Activated T-helper 2 cell treated with anti-CD3 and anti-CD28 coated beads, Interferon-gamma antibody, Interleukin-2, Interleukin-4, amounts not matched to agents 10 μg/mL and 5 μg/mL and 100 μg/mL, durations not matched to agents 14 hours and 24 hours and 36 hours (primary cell): ENCODE measurements around the gene MIF. TPM values are rescaled to one million over a fixed set of nuclear protein-coding genes. Genes with fewer than 3 reads are reported as not detected.
"Not testable (repeated sequence)": the region's sequence is repeated elsewhere in the genome, so short reads cannot be mapped to it uniquely, and the experiment has no call there.

Experiments used
- DNase-seq: peaks from one replicate; pipeline ENCODE4 v3.0.0; 2021; ENCODE audit warnings: low spot score
- H3K27ac Mint-ChIP-seq: one replicate; pipeline ENCODE4 v1.8.0; 2021; ENCODE audit warnings: mixed read lengths
- H3K27me3 Mint-ChIP-seq: one replicate; pipeline ENCODE4 v1.8.0; 2021; ENCODE audit warnings: low read depth, mixed read lengths
- H3K36me3 Mint-ChIP-seq: one replicate; pipeline ENCODE4 v1.8.0; 2021; ENCODE audit warnings: low read depth, mixed read lengths
- H3K4me1 Mint-ChIP-seq: one replicate; pipeline ENCODE4 v1.8.0; 2021; ENCODE audit warnings: low read depth, mixed read lengths
- H3K4me3 Mint-ChIP-seq: one replicate; pipeline ENCODE4 v1.8.0; 2021; ENCODE audit warnings: low read depth, mild to moderate bottlenecking, moderate library complexity, mixed read lengths
- H3K9me3 Mint-ChIP-seq: one replicate; pipeline ENCODE4 v1.8.0; 2021; ENCODE audit warnings: mixed read lengths
- intact Hi-C: fragments of 100-400 bp; cut with micrococcal nuclease; formaldehyde crosslinking; loops from one replicate; pipeline ENCODE4 v1.15.1; 2023
- total RNA-seq: library from RNA; stranded (reverse); gene quantifications from 2 replicates; pipeline ENCODE4 v1.2.3, GENCODE V29; 2022

Gene MIF
- total RNA-seq, 1 donor from 2014 or later = 1,309 TPM

DNA sequence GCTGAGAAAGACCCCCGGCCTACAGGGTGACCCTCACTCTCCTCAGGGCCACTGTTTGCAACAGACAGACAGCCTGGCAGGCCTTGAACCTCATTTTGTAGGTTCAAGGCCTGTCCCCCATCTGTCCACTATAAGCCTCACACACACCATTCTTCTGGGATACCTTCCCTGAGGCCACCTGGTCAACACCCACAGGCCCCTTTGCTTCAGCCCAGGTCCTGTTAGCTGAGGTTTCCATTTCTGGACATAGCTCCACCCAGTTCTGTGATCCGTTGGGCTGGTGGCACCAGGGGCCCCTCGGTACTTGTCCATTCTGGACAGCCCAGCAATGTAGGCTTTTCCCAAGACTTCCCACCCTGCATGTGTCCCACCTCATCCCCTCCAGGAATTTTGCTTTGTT lies 3.1 kb downstream of the MIF start:
- peaks cover 62% of the 10 kb centered on the region for H3K36me3 Mint-ChIP-seq
- H3K4me1 Mint-ChIP-seq = peaks cover 17% of the 10 kb centered on the region
- H3K27ac Mint-ChIP-seq = no peak overlapping the region
- H3K4me3 Mint-ChIP-seq = peak overlapping the region; percentile 72
- H3K27me3 Mint-ChIP-seq = no peaks in the 10 kb centered on the region
- intact Hi-C loops = no loop called here
- DNase-seq = no peak
- H3K9me3 Mint-ChIP-seq = peaks cover 13% of the 10 kb centered on the region

- H3K36me3 Mint-ChIP-seq = peaks cover 62% of the 10 kb centered on the region
- H3K27ac Mint-ChIP-seq = no peak overlapping the region
- H3K27me3 Mint-ChIP-seq = no peaks in the 10 kb centered on the region
- peaks cover 13% of the 10 kb centered on the region for H3K4me1 Mint-ChIP-seq
- DNase-seq = no peak
- intact Hi-C loops = no loop called here
- H3K4me3 Mint-ChIP-seq = peak overlapping the region; percentile 54
- peaks cover 13% of the 10 kb centered on the region for H3K9me3 Mint-ChIP-seq
These were observed 4.1 kb downstream of the MIF start for GRCh38 chr22:23898006-23898974.

DNA sequence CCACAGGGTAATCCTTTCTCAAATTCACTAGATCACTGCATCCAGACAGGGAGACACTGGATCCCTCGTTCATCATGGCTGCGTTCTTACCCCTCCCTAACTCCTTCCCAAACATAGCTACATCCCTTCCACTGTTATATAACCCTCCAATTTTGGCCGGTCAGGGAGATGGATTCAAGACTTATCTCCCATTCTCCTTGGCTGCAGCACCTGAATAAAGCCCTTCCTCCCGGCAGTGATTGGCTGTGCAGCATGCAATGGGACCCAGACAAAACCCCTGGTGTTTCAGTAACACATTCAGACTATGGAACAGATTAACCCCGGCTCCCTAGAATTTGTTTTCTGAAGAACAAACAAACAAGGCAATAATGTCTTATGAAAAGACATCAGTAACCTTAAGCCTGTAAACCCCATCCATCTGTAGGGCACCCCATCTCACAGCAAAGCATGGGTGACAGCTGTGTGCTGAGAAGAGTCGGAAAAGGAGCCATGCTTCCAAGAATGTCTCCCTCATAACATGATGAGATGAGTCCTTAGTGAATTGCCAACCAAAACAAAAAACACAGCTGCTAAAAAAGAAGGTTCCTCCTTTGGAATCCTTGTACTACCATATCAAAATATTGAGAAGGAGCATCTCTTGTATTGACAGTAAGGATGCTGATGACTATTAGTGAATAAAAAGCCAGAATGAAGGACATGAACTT lies 5.0 kb downstream of the MIF start:
- intact Hi-C loops = no loop called here
- peaks cover 7% of the 10 kb centered on the region for H3K4me1 Mint-ChIP-seq
- no peak overlapping the region for H3K4me3 Mint-ChIP-seq

DNA sequence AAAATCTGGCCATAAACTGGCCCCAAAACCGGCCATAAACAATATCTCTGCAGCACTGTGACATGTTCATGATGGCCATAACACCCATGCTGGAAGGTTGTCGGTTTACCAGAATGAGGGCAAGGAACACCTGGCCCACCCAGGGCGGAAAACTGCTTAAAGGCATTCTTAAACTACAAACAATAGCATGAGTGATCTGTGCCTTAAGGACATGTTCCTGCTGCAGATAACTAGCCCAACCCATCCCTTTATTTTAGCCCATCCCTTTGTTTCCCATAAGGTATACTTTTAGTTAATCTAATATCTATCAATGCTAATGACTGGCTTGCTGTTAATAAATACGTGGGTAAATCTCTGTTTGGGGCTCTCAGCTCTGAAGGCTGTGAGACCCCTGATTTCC lies 6.0 kb downstream of the MIF start:
- Mint-ChIP-seq H3K9me3 (peaks cover 13% of the 10 kb centered on the region), H3K4me1 (peaks cover 11% of the 10 kb centered on the region), H3K36me3 (peaks cover 48% of the 10 kb centered on the region), H3K27me3 (peaks cover 12% of the 10 kb centered on the region)
- H3K27ac Mint-ChIP-seq, intact Hi-C loops, H3K4me3 Mint-ChIP-seq, DNase-seq: not testable (repeated sequence)

More for the DNA sequence above, 5.0 kb downstream of the MIF start:
- Mint-ChIP-seq H3K27ac (no peak overlapping the region), H3K27me3 (peaks cover 4% of the 10 kb centered on the region), H3K9me3 (peaks cover 13% of the 10 kb centered on the region), H3K36me3 (peaks cover 58% of the 10 kb centered on the region)
- DNase-seq = no peak

- Mint-ChIP-seq H3K9me3 (peaks cover 13% of the 10 kb centered on the region), H3K4me3 (no peak overlapping the region), H3K36me3 (peaks cover 34% of the 10 kb centered on the region), H3K27me3 (peaks cover 15% of the 10 kb centered on the region), H3K27ac (no peak overlapping the region), H3K4me1 (peaks cover 8% of the 10 kb centered on the region)
- no peak for DNase-seq
- intact Hi-C loops = no loop called here
These were observed 7.4 kb downstream of the MIF start for GRCh38 chr22:23901600-23901999.

DNA sequence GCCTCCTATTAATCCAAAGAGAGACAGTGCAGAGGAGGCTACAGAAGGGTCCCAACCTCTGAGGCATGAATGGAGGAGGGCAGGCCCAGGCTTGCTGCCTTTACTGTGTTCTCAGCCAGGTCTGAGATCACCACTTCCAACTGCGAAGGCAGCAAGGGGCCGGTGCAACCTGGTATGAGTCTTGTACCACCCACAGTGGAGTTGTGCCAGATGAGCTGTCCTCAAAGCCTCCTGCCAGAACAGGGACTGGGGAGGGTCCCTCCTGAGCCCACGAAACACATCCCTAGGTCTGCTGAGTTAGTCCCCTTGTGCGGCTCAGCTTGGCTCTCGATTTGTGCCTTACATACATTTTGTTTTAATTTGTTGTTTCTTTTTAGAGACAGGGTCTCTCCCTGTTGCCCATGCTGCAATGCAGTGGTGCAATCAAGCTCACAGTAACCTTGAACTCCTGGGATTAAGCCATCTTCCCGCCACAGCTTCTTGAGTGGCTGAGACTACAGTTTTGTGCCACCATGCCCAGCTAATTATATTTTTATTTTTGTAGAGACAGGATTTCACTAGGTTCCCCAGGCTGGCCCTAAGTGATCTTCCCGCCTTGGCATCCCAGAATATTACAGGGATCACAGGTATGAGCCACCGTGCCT lies 9.3 kb downstream of the MIF start:
- DNase-seq = no peak
- Mint-ChIP-seq H3K36me3 (peaks cover 18% of the 10 kb centered on the region), H3K27me3 (peaks cover 17% of the 10 kb centered on the region), H3K27ac (no peak overlapping the region), H3K4me3 (no peak overlapping the region), H3K4me1 (peaks cover 8% of the 10 kb centered on the region), H3K9me3 (peaks cover 13% of the 10 kb centered on the region)
- intact Hi-C loops = no loop called here

- peaks cover 10% of the 10 kb centered on the region for H3K9me3 Mint-ChIP-seq
- peaks cover 5% of the 10 kb centered on the region for H3K36me3 Mint-ChIP-seq
- H3K4me1 Mint-ChIP-seq = peaks cover 8% of the 10 kb centered on the region
- DNase-seq = no peak
- H3K27me3 Mint-ChIP-seq = peaks cover 20% of the 10 kb centered on the region
- intact Hi-C loops = no loop called here
- no peak overlapping the region for H3K27ac Mint-ChIP-seq
- no peak overlapping the region for H3K4me3 Mint-ChIP-seq
These were observed 10.5 kb downstream of the MIF start for GRCh38 chr22:23904573-23905254.

DNA sequence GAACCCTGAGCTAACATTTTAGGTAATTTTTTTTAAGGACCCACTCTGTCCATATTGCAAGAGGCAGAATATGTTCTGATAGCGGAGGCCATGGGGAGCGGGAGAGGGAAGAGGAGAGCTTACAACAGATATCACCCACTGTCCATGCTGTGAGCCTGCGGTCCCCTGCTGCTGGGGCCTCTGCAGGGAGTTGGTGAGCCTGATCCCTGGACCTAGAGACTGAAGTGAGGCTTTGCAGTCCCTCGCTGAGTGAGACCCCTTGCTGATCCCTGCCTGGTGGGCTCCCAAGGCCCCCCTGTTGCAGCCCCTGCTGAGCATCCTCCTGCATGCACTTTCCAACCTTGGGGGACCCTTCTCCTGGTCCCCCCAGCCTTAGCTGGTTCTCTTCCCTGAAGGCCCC lies 12.5 kb downstream of the MIF start:
- no peak overlapping the region for H3K4me3 Mint-ChIP-seq
- intact Hi-C loops = no loop called here
- peaks cover 9% of the 10 kb centered on the region for H3K4me1 Mint-ChIP-seq
- DNase-seq = no peak
- H3K36me3 Mint-ChIP-seq = no peaks in the 10 kb centered on the region
- no peaks in the 10 kb centered on the region for H3K9me3 Mint-ChIP-seq
- H3K27ac Mint-ChIP-seq = no peak overlapping the region
- peaks cover 23% of the 10 kb centered on the region for H3K27me3 Mint-ChIP-seq

DNA sequence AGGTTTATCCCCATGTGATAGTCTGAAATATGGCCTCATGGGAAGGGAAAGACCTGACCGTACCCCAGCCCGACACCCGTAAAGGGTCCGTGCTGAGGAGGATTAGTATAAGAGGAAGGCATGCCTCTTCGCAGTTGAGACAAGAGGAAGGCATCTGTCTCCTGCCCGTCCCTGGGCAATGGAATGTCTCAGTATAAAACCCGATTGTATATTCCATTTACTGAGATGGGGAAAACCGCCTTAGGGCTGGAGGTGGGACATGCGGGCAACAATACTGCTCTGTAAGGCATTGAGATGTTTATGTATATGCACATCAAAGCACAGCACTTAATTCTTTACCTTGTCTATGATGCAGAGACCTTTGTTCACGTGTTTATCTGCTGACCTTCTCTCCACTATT lies 13.2 kb downstream of the MIF start:
- DNase-seq, H3K9me3 Mint-ChIP-seq, H3K27ac Mint-ChIP-seq, H3K36me3 Mint-ChIP-seq, H3K4me3 Mint-ChIP-seq, intact Hi-C loops: not testable (repeated sequence)
- Mint-ChIP-seq H3K27me3 (peaks cover 23% of the 10 kb centered on the region), H3K4me1 (peaks cover 12% of the 10 kb centered on the region)

DNA sequence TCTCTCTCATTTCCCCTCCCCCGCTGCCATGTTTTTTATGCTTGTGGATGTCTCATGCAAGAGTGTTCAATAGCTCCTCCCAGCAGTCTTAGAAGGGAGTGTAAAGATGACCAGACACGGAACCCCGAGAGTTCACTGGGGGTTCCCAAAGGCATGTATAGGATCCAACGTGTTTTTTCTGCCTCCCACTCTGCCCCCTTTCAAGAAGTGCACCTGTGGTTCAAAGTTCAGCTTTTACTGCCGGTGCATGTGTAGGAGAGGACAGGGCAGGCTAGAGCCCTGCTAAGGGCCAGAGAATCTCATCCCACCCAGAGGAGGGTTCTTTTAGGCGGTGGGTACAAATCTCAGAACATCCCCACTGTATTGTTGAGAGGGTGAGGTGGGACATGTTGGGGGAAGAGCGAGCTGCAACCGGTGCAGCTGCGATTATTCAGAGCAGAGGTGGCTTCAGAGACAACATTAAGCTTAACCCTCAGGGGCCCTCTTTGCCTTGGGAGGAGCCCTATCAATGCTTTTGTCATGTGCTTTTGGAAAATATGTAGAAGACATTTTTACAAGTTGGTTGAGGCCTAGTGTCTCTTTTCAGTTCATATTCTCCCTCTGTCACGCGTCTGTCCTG lies 14.5 kb downstream of the MIF start:
- H3K27me3 Mint-ChIP-seq = peaks cover 23% of the 10 kb centered on the region
- no peak overlapping the region for H3K27ac Mint-ChIP-seq
- no peaks in the 10 kb centered on the region for H3K9me3 Mint-ChIP-seq
- H3K4me3 Mint-ChIP-seq = no peak overlapping the region
- DNase-seq = no peak
- peaks cover 22% of the 10 kb centered on the region for H3K4me1 Mint-ChIP-seq
- H3K36me3 Mint-ChIP-seq = no peaks in the 10 kb centered on the region
- intact Hi-C loops = no loop called here

- no peaks in the 10 kb centered on the region for H3K36me3 Mint-ChIP-seq
- intact Hi-C loops = no loop called here
- DNase-seq = no peak
These were observed 15.2 kb downstream of the MIF start for GRCh38 chr22:23909296-23909898.

More at GRCh38 chr22:23909296-23909898, 15.2 kb downstream of the MIF start:
- Mint-ChIP-seq H3K27ac (no peak overlapping the region), H3K4me3 (no peak overlapping the region), H3K4me1 (peaks cover 24% of the 10 kb centered on the region), H3K27me3 (peaks cover 17% of the 10 kb centered on the region), H3K9me3 (no peaks in the 10 kb centered on the region)
